H1 (cell line): ENCODE data around the gene ALPG. TPM values are rescaled to one million over a fixed set of nuclear protein-coding genes. Genes with fewer than 3 reads are reported as not detected.
"Not testable (repeated sequence)": the region's sequence is repeated elsewhere in the genome, so short reads cannot be mapped to it uniquely, and the experiment has no call there.

Experiments used
- CTCF ChIA-PET: fragments of 300-600 bp; sonication (Branson Sonifier 250); formaldehyde crosslinking; loops from one replicate; lab custom pipeline; 2021; ENCODE audit not compliant: partially characterized antibody; lab: Charles Lee
- POLR2A ChIA-PET: fragments of 300-600 bp; sonication (Branson Sonifier 250); formaldehyde crosslinking; loops from one replicate; lab custom pipeline; 2021; ENCODE audit warnings: inconsistent platforms; ENCODE audit not compliant: partially characterized antibody; lab: Charles Lee
- DNase-seq, 2 experiments: peaks; one replicate each; pipeline versions ENCODE4 v3.0.0 to v3.0.0-alpha.2; 2010 to 2022; ENCODE audit warnings: low spot score in 2 of 2, low read depth in 1 of 2, mixed read lengths in 1 of 2
- FAIRE-seq: peaks from 2 replicates; lab custom pipeline; 2011; peaks lifted over from hg19 to GRCh38; lab: Jason Lieb, UNC
- H2AFZ ChIP-seq: 2 replicates; pipeline ENCODE4 v1.8.1; 2012; ENCODE audit warnings: low read length, inconsistent platforms
- H2AK5ac ChIP-seq: 2 replicates; pipeline ENCODE4 v1.6.1; 2013; ENCODE audit warnings: low read depth, low read length
- H2BK120ac ChIP-seq: replicated peaks from 2 replicates; pipeline ENCODE3; 2013; ENCODE audit warnings: low read depth, low read length, inconsistent platforms
- H2BK12ac ChIP-seq: 2 replicates; pipeline ENCODE4 v1.6.1; 2013; ENCODE audit warnings: low read depth, low read length
- H2BK15ac ChIP-seq: 2 replicates; pipeline ENCODE4 v1.6.1; 2013; ENCODE audit warnings: low read length
- H2BK20ac ChIP-seq: 2 replicates; pipeline ENCODE4 v1.6.1; 2013; ENCODE audit warnings: low read length
- H2BK5ac ChIP-seq: 2 replicates; pipeline ENCODE4 v1.6.1; 2013; ENCODE audit warnings: low read depth, low read length
- H3K14ac ChIP-seq: 2 replicates; pipeline ENCODE4 v1.6.1; 2013; ENCODE audit warnings: inconsistent platforms; ENCODE audit not compliant: insufficient read length
- H3K18ac ChIP-seq: 2 replicates; pipeline ENCODE4 v1.6.1; 2013; ENCODE audit warnings: low read length; ENCODE audit errors: extremely low read depth
- H3K23ac ChIP-seq: 2 replicates; pipeline ENCODE4 v1.6.1; 2013; ENCODE audit warnings: inconsistent platforms; ENCODE audit not compliant: insufficient read length
- H3K23me2 ChIP-seq: 2 replicates; pipeline ENCODE4 v1.6.1; 2013; ENCODE audit warnings: low read depth, low read length
- H3K27ac ChIP-seq: 2 replicates; pipeline ENCODE4 v1.6.1; 2011; ENCODE audit warnings: low read depth, low read length, inconsistent platforms
- H3K27me3 ChIP-seq, 4 experiments: replicated peaks in 1 of 4; 1 replicate in 1 of 4; 2 replicates in 3 of 4; pipeline versions ENCODE4 v1.6.1 to v1.8.1; 2011 to 2013; ENCODE audit warnings: low read length in 3 of 4, mild to moderate bottlenecking in 3 of 4, inconsistent platforms in 2 of 4, mixed read lengths in 2 of 4, moderate library complexity in 1 of 4; ENCODE audit not compliant: control insufficient read depth in 3 of 4, insufficient read depth in 3 of 4; ENCODE audit errors: extremely low read depth in 1 of 4
- H3K36me3 ChIP-seq, 4 experiments: 2 replicates each; pipeline versions ENCODE4 v1.6.1 to v1.8.1; 2011 to 2013; ENCODE audit warnings: mild to moderate bottlenecking in 4 of 4, low read length in 3 of 4, moderate library complexity in 2 of 4, control low read depth in 1 of 4, inconsistent platforms in 1 of 4; ENCODE audit not compliant: insufficient read depth in 4 of 4, control insufficient read depth in 2 of 4
- H3K4ac ChIP-seq: replicated peaks from 2 replicates; pipeline ENCODE3; 2013; ENCODE audit warnings: low read length, low read depth, mixed read lengths, inconsistent platforms; ENCODE audit not compliant: insufficient read length
- H3K4me1 ChIP-seq, 4 experiments: replicated peaks in 1 of 4; 1 replicate in 1 of 4; 2 replicates in 3 of 4; pipeline versions ENCODE4 v1.6.1 to v1.8.1; 2011 to 2013; ENCODE audit warnings: low read length in 3 of 4, inconsistent platforms in 2 of 4, mixed read lengths in 1 of 4; ENCODE audit not compliant: insufficient read depth in 4 of 4, control insufficient read depth in 3 of 4
- H3K4me2 ChIP-seq, 2 experiments: 2 replicates each; pipeline versions ENCODE4 v1.6.1 to v1.8.1; 2011 to 2013; ENCODE audit warnings: low read depth in 2 of 2, low read length in 2 of 2, control low read depth in 1 of 2, inconsistent platforms in 1 of 2, mild to moderate bottlenecking in 1 of 2; ENCODE audit not compliant: insufficient read depth in 1 of 2
- H3K4me3 ChIP-seq, 4 experiments: fragments of 200-600, 300-600 bp in 1 of 4; sonication (generic), shearing (Covaris generic), sonication (Bioruptor Twin) in 1 of 4; 2 replicates each; pipeline versions ENCODE4 v1.5.1 to v1.8.1; 2011 to 2016; ENCODE audit warnings: low read length in 4 of 4, low read depth in 3 of 4, control low read depth in 2 of 4, inconsistent platforms in 2 of 4, mild to moderate bottlenecking in 2 of 4, mixed read lengths in 1 of 4, moderate library complexity in 1 of 4; ENCODE audit not compliant: insufficient read depth in 2 of 4; ENCODE audit errors: extremely low read depth in 1 of 4
- H3K56ac ChIP-seq: replicated peaks from 2 replicates; pipeline ENCODE3; 2013; ENCODE audit warnings: low read depth, mild to moderate bottlenecking, mixed read lengths, low read length, inconsistent platforms; ENCODE audit not compliant: insufficient read length
- H3K79me1 ChIP-seq: 2 replicates; pipeline ENCODE4 v1.6.1; 2013; ENCODE audit warnings: low read depth, low read length, control low read depth
- H3K79me2 ChIP-seq, 2 experiments: 2 replicates each; pipeline versions ENCODE4 v1.6.1 to v1.8.1; 2012 to 2013; ENCODE audit warnings: low read length in 2 of 2, mild to moderate bottlenecking in 2 of 2, inconsistent platforms in 1 of 2; ENCODE audit not compliant: insufficient read depth in 2 of 2, control insufficient read depth in 1 of 2
- H3K9ac ChIP-seq, 4 experiments: replicated peaks in 1 of 4; 1 replicate in 1 of 4; 2 replicates in 3 of 4; pipeline versions ENCODE4 v1.6.1 to v1.8.1; 2011 to 2013; ENCODE audit warnings: low read depth in 3 of 4, low read length in 3 of 4, control low read depth in 2 of 4, mild to moderate bottlenecking in 2 of 4, moderate library complexity in 2 of 4, inconsistent platforms in 1 of 4; ENCODE audit errors: extremely low read depth in 1 of 4
- H3K9me3 ChIP-seq, 2 experiments: 2 replicates each; pipeline versions ENCODE4 v1.6.1 to v1.8.1; 2012 to 2013; ENCODE audit warnings: mild to moderate bottlenecking in 2 of 2, moderate library complexity in 2 of 2, control low read depth in 1 of 2, inconsistent platforms in 1 of 2, low read depth in 1 of 2, low read length in 1 of 2, mixed read lengths in 1 of 2; ENCODE audit not compliant: insufficient read depth in 2 of 2
- H4K20me1 ChIP-seq, 2 experiments: replicated peaks in 1 of 2; 2 replicates each; pipeline versions ENCODE3 to v1.8.1; 2011 to 2013; ENCODE audit warnings: inconsistent platforms in 2 of 2, low read length in 2 of 2, mild to moderate bottlenecking in 1 of 2; ENCODE audit not compliant: insufficient read depth in 2 of 2, control insufficient read depth in 1 of 2
- H4K5ac ChIP-seq: 2 replicates; pipeline ENCODE4 v1.6.1; 2013; ENCODE audit warnings: low read length, low read depth, mixed read lengths, inconsistent platforms; ENCODE audit not compliant: insufficient read length
- H4K8ac ChIP-seq: 2 replicates; pipeline ENCODE4 v1.8.0; 2013; ENCODE audit warnings: mild to moderate bottlenecking, moderate library complexity, low read length, inconsistent platforms; ENCODE audit not compliant: insufficient read depth; ENCODE audit errors: extremely low read depth
- H4K91ac ChIP-seq: replicated peaks from 2 replicates; pipeline ENCODE3; 2013; ENCODE audit warnings: low read length, mixed read lengths, inconsistent platforms; ENCODE audit not compliant: insufficient read length
- RAD21 ChIP-seq, 2 experiments: IDR thresholded peaks in 1 of 2; conservative IDR thresholded peaks in 1 of 2; 2 replicates each; pipeline ENCODE4 v1.6.1; 2011; ENCODE audit warnings: low read depth in 2 of 2, low read length in 2 of 2, improper control_type of control experiment in 1 of 2, inconsistent platforms in 1 of 2, mild to moderate bottlenecking in 1 of 2, moderate library complexity in 1 of 2
- WGBS, 2 experiments: shearing (Covaris generic) in 1 of 2; methylation state at CpG; one replicate each; pipeline versions ENCODE4 v1.1.6 to v1.1.7; 2013 to 2015; ENCODE audit warnings: low lambda C conversion rate in 2 of 2, mixed read lengths in 2 of 2, inconsistent platforms in 1 of 2, low coverage in 1 of 2, missing lambda C conversion rate in 1 of 2; ENCODE audit not compliant: insufficient replicate concordance in 2 of 2, insufficient coverage in 1 of 2, insufficient read length in 1 of 2; ENCODE audit errors: extremely low coverage in 1 of 2, missing lambda C conversion rate in 1 of 2; 5-methylcytosine and 5-hydroxymethylcytosine counted together
- polyA plus RNA-seq, 7 experiments: library from polyadenylated mRNA; depleted of rRNA in 3 of 7; stranded (reverse) in 5 of 7; unstranded in 2 of 7; fragments of >200 nt in 5 of 7; fragments of 200-250 nt in 2 of 7; gene quantifications; 1 replicate in 5 of 7; 2 replicates in 1 of 7; 4 replicates in 1 of 7; pipeline versions ENCODE4 v1.2.1 to v1.2.3, GENCODE V29; 2011 to 2013; ENCODE audit warnings: missing spikeins in 2 of 7, mixed read lengths in 2 of 7
- total RNA-seq: library from RNA; stranded (reverse); fragmentation: NEBNext Ultra II Directional; extraction: Animal tissue kit (Norgen Biotek cat#: 25700); gene quantifications from 2 replicates; pipeline ENCODE4 v1.2.1, GENCODE V29; 2021
- TF ChIP-seq, protein P1 (sequence below), 3 experiments: IDR thresholded peaks; 1 replicate in 2 of 3; 2 replicates in 1 of 3; pipeline versions ENCODE4 v1.5.1 to v1.6.1; 2011; ENCODE audit warnings: low read length in 3 of 3, mild to moderate bottlenecking in 3 of 3, inconsistent platforms in 2 of 3, low read depth in 1 of 3, moderate library complexity in 1 of 3; ENCODE audit not compliant: insufficient read depth in 1 of 3; ENCODE audit errors: control extremely low read depth in 1 of 3

ALPG gene
- total and polyA plus RNA-seq, 2 of the 8 experiments (the other 6 are each of a cell fraction or from before 2014, with no cell fraction given), result 0.56 to 2.1 TPM

DNA sequence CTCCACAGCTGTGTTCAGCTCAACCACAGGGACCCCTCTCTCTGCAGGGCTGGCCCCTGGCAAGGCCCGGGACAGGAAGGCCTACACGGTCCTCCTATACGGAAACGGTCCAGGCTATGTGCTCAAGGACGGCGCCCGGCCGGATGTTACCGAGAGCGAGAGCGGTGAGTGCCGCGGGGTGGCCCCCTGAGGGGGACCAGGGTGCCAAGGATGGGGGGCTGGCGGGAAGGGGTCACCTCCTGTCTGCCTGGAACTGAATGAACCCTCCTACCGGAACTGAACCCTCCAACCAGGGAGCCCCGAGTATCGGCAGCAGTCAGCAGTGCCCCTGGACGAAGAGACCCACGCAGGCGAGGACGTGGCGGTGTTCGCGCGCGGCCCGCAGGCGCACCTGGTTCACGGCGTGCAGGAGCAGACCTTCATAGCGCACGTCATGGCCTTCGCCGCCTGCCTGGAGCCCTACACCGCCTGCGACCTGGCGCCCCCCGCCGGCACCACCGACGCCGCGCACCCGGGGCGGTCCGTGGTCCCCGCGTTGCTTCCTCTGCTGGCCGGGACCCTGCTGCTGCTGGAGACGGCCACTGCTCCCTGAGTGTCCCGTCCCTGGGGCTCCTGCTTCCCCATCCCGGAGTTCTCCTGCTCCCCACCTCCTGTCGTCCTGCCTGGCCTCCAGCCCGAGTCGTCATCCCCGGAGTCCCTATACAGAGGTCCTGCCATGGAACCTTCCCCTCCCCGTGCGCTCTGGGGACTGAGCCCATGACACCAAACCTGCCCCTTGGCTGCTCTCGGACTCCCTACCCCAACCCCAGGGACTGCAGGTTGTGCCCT lies 25.2 kb upstream of the ALPG start:
- H4K5ac ChIP-seq, H3K23me2 ChIP-seq, H2AFZ ChIP-seq, H3K79me2 ChIP-seq, H3K4me3 ChIP-seq, H3K27ac ChIP-seq, H2BK120ac ChIP-seq, H2BK5ac ChIP-seq, H2AK5ac ChIP-seq, H3K23ac ChIP-seq, H3K9ac ChIP-seq, H3K56ac ChIP-seq, FAIRE-seq, H3K4ac ChIP-seq, H3K36me3 ChIP-seq, H4K20me1 ChIP-seq, H3K14ac ChIP-seq: not testable (repeated sequence)
- H3K4me2 ChIP-seq, result peak overlapping the region in 1 of 2 experiments; percentile 38; a peak in 1 of 4 replicates
- H3K27me3 ChIP-seq, result peaks cover 13 to 28% (median 27%) of the 10 kb centered on the region in 4 experiments
- TF ChIP-seq, protein P1, sequence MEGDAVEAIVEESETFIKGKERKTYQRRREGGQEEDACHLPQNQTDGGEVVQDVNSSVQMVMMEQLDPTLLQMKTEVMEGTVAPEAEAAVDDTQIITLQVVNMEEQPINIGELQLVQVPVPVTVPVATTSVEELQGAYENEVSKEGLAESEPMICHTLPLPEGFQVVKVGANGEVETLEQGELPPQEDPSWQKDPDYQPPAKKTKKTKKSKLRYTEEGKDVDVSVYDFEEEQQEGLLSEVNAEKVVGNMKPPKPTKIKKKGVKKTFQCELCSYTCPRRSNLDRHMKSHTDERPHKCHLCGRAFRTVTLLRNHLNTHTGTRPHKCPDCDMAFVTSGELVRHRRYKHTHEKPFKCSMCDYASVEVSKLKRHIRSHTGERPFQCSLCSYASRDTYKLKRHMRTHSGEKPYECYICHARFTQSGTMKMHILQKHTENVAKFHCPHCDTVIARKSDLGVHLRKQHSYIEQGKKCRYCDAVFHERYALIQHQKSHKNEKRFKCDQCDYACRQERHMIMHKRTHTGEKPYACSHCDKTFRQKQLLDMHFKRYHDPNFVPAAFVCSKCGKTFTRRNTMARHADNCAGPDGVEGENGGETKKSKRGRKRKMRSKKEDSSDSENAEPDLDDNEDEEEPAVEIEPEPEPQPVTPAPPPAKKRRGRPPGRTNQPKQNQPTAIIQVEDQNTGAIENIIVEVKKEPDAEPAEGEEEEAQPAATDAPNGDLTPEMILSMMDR (IDR thresholded peaks at IDR 0.05; ENCODE audit: control extremely low read depth in 1 of 3, insufficient read depth in 1 of 3, low read depth in 1 of 3, low read length in 3 of 3), result peak in 1 of 3 experiments; percentile 25; a peak in 1 of 4 replicates
- peak in 1 of 2 experiments; percentile 18; a peak in 1 of 4 replicates for TF ChIP-seq RAD21 (IDR thresholded peaks at IDR 0.05 in 1 of 2, conservative IDR thresholded peaks at IDR 0.05 in 1 of 2; ENCODE audit: low read depth in 2 of 2, low read length in 2 of 2)
- TF ChIP-seq, all 59 proteins: peak for 2; not testable (repeated sequence) for 57
- H4K91ac ChIP-seq, H3K79me1 ChIP-seq, H4K8ac ChIP-seq, H2BK20ac ChIP-seq, H3K9me3 ChIP-seq, POLR2A ChIA-PET, H3K18ac ChIP-seq, H3K4me1 ChIP-seq: not testable (repeated sequence)
- WGBS, 2 experiments, result 77% methylated on average over 38 of the region's 59 CpGs; no CpG with 5 or more reads in 1 of the 2 experiments
- Histone ChIP-seq H2BK15ac (0 out of 2 replicates have a peak overlapping the region, but pooled peaks have one; percentile 29), H2BK12ac (peak overlapping the region; percentile 60; the same call in 1 of the 2 replicates)
- CTCF ChIA-PET, result interaction anchor here (1.1 to 1.4 kb wide), 2 partner anchors 14 to 141 kb away, joined by 3 to 10 read pairs; no protein-coding TSS in a partner anchor
- peak in 1 of 2 experiments; percentile 68 for DNase-seq
